GM03348 (cell line): ENCODE measurements around the gene HRNR.

ENCODE experiments used
- DNase-seq: peaks from one replicate; pipeline ENCODE4 v3.0.0; 2012; ENCODE audit warnings: low spot score

Gene HRNR

GRCh38 chr1:152188673-152189591 lies 35.1 kb downstream of the HRNR start:
- peak; percentile 79 for DNase-seq

DNA sequence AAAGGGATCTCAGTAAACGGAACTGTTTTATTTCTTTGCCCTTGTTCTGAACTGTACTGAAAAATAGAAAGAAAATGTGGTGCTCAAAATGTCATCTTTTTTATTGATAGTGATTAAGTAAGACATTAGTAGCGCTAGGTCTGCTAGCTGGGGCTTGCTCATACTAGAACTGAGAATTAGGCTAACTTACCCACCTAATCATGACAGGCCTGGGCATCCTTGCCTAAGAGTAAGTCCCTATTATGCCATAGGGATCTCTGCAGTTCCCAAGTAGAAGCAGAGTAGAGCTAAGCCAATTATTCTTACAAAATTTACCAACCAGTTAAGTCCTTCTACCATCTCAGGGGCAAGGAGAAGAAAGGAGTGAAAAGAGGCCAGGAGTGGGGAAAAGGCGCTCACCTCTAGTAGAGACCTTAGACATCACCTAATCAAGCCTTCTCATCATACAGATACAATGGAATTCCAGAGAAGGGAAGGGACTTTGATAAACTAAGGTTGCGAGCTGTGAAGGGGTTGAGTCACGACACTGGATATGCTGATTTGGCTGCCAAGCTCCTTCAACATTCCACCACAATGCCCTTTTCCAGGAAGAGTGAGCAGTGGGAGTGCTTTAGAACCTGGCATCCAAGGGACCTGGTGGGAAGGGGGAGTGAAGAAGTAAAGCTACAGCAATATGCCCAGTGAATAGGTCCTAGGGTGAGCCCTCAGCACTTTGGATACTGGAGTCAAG lies 37.3 kb downstream of the HRNR start:
- DNase-seq = no peak

DNA sequence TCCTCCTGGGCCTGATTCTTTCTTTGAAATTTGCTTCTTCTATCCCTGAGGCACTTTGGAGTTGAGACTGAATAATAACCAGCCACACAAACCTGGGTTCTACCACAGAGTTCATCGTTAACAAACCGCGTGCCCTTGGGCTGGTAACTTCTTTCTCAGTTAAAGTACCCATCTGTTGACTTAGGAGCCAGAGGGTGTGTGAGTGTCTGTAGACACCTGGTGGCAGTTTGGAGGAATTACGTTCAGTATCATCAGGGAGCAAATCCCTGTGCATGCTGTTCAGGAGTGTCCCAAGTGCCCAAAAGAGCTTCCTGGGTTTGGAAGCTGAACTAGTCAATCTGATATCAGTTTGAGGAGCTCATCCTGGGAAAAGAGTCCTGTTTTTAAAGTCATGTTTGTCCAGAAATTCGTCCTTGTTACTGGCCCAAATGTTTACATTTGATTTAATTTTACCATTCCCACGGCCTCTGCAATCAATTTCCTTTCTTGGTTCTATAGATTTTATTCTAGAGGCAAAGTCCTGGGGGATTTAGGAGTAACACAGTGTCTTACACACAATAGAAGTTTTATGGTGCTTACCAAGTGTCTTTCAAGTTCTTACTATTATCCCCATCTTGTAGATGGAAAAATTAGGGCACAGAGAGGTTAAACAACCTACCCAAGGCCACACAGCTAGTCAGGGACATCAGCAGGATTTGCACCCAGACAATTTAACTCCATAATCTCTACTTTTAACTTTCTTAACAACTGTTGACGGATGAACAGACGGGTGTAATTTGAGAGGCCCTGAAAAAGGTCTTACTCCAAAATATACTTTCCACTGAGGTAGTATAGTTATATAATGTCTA lies 38.2 kb downstream of the HRNR start:
- DNase-seq = peak; percentile 73

DNA sequence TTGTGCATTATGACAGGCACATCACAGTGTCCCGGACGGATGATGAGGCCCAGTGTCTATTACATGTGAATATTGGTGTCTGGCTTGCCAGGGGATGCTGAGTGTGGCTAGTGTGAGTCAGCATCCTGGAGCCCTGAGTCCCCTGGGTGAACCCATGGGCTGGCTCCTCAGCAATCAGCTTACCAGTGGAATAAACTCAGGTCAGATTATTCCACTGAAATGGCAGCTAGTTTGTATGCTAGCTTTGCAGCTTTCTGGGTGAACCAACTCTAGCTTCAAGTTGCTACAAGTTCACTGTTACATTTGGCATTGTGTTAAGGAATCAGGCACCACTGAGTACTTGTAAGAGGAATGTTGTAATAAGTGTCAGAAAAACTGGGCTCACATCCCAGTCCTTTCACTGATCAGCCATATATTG lies 41.0 kb downstream of the HRNR start:
- DNase-seq = peak; percentile 66

DNA sequence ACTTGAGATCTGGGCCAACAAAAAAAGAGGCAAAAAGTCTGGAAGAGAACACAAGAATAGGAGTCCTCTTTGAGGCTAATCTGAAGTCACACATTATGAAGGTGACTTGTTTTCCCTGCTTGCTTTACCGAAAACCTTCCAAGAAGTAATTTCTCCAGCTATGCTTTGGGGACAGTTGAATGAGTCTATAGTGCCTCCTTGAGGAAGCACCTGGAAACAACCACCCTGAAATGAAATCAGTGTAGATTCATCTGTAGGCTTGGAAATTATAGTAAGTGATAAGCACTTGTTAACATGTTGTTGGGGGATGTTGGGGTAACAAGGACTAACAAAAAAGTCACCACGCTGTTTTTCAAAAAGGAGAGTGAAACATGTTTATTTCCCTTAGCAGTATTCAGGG lies 41.6 kb downstream of the HRNR start:
- DNase-seq = peak; percentile 34

DNA sequence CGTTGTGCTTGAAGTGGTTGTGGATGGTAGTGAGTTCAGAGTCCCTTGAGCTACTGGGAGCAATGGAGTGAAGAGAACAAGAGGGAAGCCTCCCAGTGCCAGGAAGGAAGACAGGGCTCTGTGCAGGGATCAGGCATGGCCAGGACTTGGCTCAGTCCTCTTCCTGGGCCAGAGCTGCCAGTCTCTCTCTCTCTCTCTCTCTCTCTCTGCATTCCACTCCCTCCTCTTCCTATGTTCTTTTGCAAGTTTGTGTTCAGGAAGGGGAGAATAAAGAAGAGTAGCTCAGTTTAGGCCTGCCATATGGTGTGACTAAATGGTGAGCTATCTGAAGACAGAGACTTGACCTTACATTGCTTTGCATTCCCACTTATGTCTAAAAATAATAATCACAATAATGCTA lies 44.4 kb downstream of the HRNR start:
- peak; percentile 29 for DNase-seq

DNA sequence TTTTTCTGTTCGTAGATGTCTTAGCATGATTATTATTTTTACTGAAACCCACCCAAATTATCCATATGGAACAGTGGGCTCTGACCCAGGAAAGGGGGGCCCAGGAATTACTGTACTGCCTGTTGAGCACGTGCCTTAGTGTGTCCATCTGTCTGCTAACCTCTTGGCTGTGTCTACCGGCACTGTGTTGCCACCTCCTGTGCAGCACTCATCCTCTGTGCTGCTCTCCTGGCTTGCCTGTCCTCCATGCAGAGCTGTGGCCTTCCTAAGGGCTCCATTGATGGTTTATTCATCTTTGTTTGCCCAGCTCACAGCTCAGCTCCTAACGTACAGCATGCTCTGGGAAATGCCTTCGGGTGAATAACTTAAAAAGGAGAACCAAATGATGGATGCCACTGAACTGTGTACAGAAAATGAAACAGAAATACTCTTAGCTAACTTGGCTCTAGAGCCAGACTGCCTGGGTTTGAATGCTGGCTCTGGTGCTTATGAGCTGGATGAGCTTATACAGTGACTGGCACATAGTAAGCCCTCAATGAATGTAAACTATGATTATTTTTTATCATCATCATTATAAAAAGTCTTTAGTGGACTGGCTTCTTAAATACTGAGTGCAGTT lies 53.6 kb downstream of the HRNR start:
- DNase-seq = no peak

GRCh38 chr1:152169366-152170025 lies 54.5 kb downstream of the HRNR start:
- no peak for DNase-seq

- no peak for DNase-seq
Observed at GRCh38 chr1:152168535-152168868, 55.5 kb downstream of the HRNR start.

GRCh38 chr1:152167835-152168534 lies 56.0 kb downstream of the HRNR start:
- DNase-seq = peak; percentile 80

DNA sequence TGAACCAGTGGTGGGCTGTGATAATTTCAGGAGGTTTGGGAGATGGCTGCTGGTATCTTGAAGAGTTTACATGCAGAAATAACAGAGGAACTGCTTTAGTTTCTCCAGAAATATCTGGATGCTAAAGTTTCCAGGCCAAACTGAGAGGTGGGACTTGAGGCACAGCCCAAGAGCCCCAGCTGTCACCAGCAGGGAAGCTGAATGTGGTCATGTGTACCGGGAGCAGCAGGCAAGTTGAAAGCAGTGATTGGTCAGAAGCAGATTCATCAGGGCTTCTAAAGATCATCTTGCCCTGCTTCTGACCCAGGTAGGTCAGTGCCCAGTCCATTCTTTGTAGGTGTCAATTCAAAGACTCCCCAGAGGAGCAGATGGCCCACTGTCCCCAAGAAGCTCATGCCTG lies 57.0 kb downstream of the HRNR start:
- DNase-seq = no peak

DNA sequence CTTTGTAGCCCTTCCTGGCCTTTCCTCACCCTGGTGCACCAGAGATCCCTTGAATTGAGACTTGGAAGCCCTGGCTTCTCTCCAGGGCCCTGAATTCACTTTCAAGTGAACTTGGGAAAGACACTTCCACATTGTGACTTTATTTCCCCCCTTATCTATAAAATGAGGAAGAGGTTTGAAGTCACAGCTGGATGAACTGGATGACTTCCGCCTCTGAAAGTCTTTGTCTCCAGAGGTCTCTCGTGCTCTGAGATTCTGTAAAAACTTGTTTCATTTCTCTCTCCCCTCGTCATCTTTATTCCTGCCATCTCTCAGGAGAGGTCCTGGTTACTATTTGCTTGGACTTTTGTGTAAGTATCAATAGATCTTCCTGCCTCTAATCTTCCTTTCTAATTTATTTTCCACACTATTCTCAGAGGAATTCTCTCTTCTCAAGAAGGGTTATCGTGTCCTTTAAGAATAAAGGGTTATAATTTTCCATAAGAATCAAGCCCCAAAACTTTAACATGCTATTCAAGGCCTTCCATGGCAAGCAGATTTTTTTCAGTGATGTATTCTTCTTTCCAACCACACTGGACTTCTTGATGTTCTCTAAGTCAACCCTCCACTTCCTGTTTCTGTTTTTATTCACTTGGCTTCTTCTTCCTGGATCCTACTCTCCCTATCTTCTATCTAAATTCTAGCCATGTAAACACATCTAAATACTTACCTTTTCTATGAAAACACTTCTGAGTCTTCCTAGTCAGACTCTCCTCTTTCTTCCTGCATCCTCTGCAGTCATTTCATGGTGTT lies 58.5 kb downstream of the HRNR start:
- DNase-seq = no peak

- DNase-seq = no peak
Observed at GRCh38 chr1:152164517-152165136, 59.4 kb downstream of the HRNR start.

- DNase-seq = peak; percentile 87
Observed at GRCh38 chr1:152162792-152163463, 61.1 kb downstream of the HRNR start.
